ENCODE measurements around the gene FASTKD1. TPM values are rescaled to one million over a fixed set of nuclear protein-coding genes. Genes with fewer than 3 reads are reported as not detected.
"Not testable (repeated sequence)": the region's sequence is repeated elsewhere in the genome, so short reads cannot be mapped to it uniquely, and the experiment has no call there.

Gene FASTKD1
- total RNA-seq, 2 experiments from 2014 or later = 55.4 to 60.2 TPM

DNA sequence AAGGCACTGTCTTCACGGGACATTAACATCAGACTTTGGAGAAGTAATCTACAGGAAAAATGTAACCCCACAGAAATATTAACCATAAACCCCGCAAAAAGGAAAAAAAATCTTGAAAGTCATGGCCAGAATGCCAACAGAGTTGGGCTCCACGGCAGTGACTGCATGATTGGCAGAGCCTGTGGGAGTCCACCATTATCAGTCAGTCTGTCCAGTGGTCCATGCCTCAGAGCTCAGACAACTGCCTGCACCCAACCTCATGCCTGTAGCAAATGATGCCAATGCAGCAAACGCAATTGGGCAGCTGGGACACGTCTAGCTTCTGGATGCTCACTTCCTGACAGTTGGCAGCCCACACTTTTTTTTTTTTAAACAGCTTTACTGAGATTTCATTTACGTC is 5.4 kb upstream of the FASTKD1 start:
- peaks cover 2% of the 10 kb centered on the region for H3K4me1 Mint-ChIP-seq (ENCODE audit: low read depth)
- TF ChIP-seq, protein P1, sequence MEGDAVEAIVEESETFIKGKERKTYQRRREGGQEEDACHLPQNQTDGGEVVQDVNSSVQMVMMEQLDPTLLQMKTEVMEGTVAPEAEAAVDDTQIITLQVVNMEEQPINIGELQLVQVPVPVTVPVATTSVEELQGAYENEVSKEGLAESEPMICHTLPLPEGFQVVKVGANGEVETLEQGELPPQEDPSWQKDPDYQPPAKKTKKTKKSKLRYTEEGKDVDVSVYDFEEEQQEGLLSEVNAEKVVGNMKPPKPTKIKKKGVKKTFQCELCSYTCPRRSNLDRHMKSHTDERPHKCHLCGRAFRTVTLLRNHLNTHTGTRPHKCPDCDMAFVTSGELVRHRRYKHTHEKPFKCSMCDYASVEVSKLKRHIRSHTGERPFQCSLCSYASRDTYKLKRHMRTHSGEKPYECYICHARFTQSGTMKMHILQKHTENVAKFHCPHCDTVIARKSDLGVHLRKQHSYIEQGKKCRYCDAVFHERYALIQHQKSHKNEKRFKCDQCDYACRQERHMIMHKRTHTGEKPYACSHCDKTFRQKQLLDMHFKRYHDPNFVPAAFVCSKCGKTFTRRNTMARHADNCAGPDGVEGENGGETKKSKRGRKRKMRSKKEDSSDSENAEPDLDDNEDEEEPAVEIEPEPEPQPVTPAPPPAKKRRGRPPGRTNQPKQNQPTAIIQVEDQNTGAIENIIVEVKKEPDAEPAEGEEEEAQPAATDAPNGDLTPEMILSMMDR (IDR thresholded peaks at IDR 0.05) = no peak
- ChIA-PET POLR2A (no interaction called here), CTCF (no interaction called here)
- no peak overlapping the region for H3K4me3 Mint-ChIP-seq
- DNase-seq = no peak
- peaks cover 14% of the 10 kb centered on the region for H3K9me3 Mint-ChIP-seq
- H3K27me3 Mint-ChIP-seq = peaks cover 5% of the 10 kb centered on the region
- intact Hi-C loops (cut with micrococcal nuclease) = no loop called here
- ATAC-seq = no peak
- peaks cover 7% of the 10 kb centered on the region for H3K36me3 Mint-ChIP-seq (ENCODE audit: low read depth)
- H3K27ac Mint-ChIP-seq = no peak overlapping the region

DNA sequence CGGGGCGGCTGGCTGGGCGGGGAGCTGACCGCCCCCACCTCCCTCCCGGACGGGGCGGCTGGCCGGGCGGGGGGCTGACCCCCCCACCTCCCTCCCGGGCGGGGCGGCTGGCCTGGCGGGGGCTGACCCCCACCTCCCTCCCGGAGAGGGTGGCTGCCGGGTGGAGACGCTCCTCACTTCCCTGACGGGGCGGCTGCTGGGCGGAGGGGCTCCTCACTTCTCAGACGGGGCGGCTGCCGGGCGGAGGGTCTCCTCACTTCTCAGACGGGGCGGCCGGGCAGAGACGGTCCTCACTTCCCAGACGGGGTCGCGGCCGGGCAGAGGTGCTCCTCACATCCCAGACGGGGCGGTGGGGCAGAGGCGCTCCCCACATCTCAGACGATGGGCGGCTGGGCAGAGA is 1.6 kb upstream of the FASTKD1 start:
- DNase-seq; H3K4me3 Mint-ChIP-seq; H3K36me3 Mint-ChIP-seq (ENCODE audit: low read depth); intact Hi-C loops (cut with micrococcal nuclease); CTCF ChIA-PET; H3K27ac Mint-ChIP-seq; H3K27me3 Mint-ChIP-seq; H3K9me3 Mint-ChIP-seq; ATAC-seq; POLR2A ChIA-PET: not testable (repeated sequence)
- H3K4me1 Mint-ChIP-seq (ENCODE audit: low read depth) = peaks cover 15% of the 10 kb centered on the region

DNA sequence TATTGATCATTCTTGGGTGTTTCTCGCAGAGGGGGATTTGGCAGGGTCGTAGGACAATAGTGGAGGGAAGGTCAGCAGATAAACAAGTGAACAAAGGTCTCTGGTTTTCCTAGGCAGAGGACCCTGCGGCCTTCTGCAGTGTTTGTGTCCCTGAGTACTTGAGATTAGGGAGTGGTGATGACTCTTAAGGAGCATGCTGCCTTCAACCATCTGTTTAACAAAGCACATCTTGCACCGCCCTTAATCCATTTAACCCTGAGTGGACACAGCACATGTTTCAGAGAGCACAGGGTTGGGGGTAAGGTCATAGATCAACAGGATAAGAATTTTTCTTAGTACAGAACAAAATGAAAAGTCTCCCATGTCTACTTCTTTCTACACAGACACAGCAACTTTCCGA is 874 bp upstream of the FASTKD1 start:
- H3K9me3 Mint-ChIP-seq; DNase-seq; H3K36me3 Mint-ChIP-seq (ENCODE audit: low read depth); intact Hi-C loops (cut with micrococcal nuclease); H3K27me3 Mint-ChIP-seq; CTCF ChIA-PET; H3K27ac Mint-ChIP-seq; ATAC-seq: not testable (repeated sequence)
- POLR2A ChIA-PET = interaction anchor here (2.0 kb wide), 1 partner anchor 10 kb away, joined by 19 read pairs; the partner anchor contains the start of gene PPIG
- Mint-ChIP-seq H3K4me3 (peak overlapping the region; percentile 29), H3K4me1 (ENCODE audit: low read depth) (peaks cover 19% of the 10 kb centered on the region)

DNA sequence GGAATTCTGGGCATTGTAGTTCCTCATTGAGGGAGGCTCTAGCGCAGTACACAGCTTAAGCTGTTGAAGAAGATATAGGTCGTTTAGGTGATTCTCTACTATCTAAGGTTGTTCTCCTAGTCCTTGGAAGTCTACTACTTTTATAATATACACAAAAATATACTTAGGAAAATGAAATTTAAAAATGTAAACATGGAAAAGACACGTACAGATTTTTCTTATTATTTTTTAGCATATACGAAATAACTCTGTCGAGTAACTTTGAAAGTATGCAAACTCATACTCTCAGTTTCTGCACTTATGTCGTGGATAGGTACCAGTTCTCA is 272 bp upstream of the FASTKD1 start:
- POLR2A ChIA-PET = interaction anchor here (1.3 to 2.0 kb wide), 2 partner anchors 11 kb away, joined by 6 to 19 read pairs; partner anchors contain the start of gene PPIG
- TF ChIP-seq, protein P1 (IDR thresholded peaks at IDR 0.05) = no peak
- no peak for ATAC-seq
- CTCF ChIA-PET = interaction anchor here (1.2 kb wide), 1 partner anchor 11 kb away, joined by 3 read pairs; no protein-coding TSS in a partner anchor
- Mint-ChIP-seq H3K36me3 (ENCODE audit: low read depth) (peaks cover 9% of the 10 kb centered on the region), H3K27ac (peak overlapping the region; percentile 95), H3K9me3 (no peaks in the 10 kb centered on the region), H3K4me3 (peak overlapping the region; percentile 98), H3K27me3 (peaks cover 5% of the 10 kb centered on the region), H3K4me1 (ENCODE audit: low read depth) (peaks cover 23% of the 10 kb centered on the region)
- DNase-seq = no peak
- intact Hi-C loops (cut with micrococcal nuclease) = no loop called here

DNA sequence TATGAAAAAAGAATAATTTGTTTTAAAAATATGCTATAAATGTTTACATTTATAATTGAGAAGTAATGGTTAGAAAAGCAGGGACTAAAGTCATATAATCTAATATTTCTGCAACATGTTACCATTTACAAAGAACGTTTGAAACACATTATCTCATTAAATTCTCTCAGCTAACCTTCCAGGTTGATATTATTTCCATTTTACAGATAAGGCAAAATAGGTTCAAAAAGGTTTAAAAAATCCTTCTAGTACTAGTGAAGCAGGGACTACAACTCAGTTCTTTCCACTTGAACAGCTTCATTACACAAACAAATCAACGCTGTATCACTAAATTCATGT is 875 bp downstream of the FASTKD1 start:
- intact Hi-C loops (cut with micrococcal nuclease) = no loop called here
- Mint-ChIP-seq H3K4me3 (peak overlapping the region; percentile 98), H3K27ac (peak overlapping the region; percentile 95), H3K36me3 (ENCODE audit: low read depth) (peaks cover 11% of the 10 kb centered on the region), H3K4me1 (ENCODE audit: low read depth) (peaks cover 24% of the 10 kb centered on the region), H3K9me3 (no peaks in the 10 kb centered on the region), H3K27me3 (no peaks in the 10 kb centered on the region)
- POLR2A ChIA-PET = interaction anchor here (1.1 to 2.0 kb wide), 5 partner anchors 10 to 254 kb away, joined by 3 to 19 read pairs (median 4); partner anchors contain the start of genes PPIG and UBR3
- ATAC-seq (no peak), DNase-seq (no peak)
- CTCF ChIA-PET = interaction anchor here (1.1 to 2.0 kb wide), 2 partner anchors 10 to 252 kb away, joined by 3 to 5 read pairs; partner anchors contain the start of gene METTL5
- TF ChIP-seq, protein P1 (IDR thresholded peaks at IDR 0.05) = no peak

DNA sequence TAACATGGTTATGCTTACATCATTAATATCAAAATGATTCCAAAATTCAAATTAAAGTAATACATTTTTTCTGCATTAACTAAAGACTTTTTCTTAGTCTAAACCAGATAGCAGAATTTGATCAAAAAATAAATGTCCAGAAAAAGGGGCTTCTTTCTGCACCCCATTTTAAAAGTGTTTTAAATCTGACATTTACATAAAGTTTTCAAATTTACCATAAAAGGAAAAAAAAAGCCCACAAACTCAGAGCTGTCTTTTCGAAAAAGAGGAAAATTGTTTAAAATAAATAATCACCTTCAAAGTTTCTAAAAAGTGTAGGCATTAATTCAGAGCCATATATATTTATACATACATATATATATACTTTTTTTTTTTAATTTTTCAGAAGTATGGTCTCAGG is 1.5 kb downstream of the FASTKD1 start:
- intact Hi-C loops (cut with micrococcal nuclease) = no loop called here
- no peak for ATAC-seq
- DNase-seq = no peak
- Mint-ChIP-seq H3K4me3 (no peak overlapping the region), H3K9me3 (no peaks in the 10 kb centered on the region), H3K27ac (no peak overlapping the region), H3K27me3 (no peaks in the 10 kb centered on the region), H3K4me1 (ENCODE audit: low read depth) (peaks cover 24% of the 10 kb centered on the region), H3K36me3 (ENCODE audit: low read depth) (peaks cover 11% of the 10 kb centered on the region)
- ChIA-PET POLR2A (interaction anchor here (0.7 to 1.8 kb wide), 4 partner anchors 9 to 208 kb away, joined by 3 to 5 read pairs (median 4); no protein-coding TSS in a partner anchor), CTCF (interaction anchor here (2.0 kb wide), 1 partner anchor 10 kb away, joined by 5 read pairs; no protein-coding TSS in a partner anchor)
- TF ChIP-seq, protein P1 (IDR thresholded peaks at IDR 0.05) = no peak
